Right atrium auricular region (tissue), 2 donors: ENCODE data around the gene NECTIN4. TPM values are rescaled to one million over a fixed set of nuclear protein-coding genes. Genes with fewer than 3 reads are reported as not detected.

Experiments used
- DNase-seq: peaks from one replicate; pipeline ENCODE4 v3.0.0-alpha.2; 2019; ENCODE audit warnings: low spot score
- H3K27ac ChIP-seq, 2 donors: fragments of 200-600 bp; sonication (generic); 1 replicate in 1 of 2; 2 replicates in 1 of 2; pipeline ENCODE4 v1.5.1; 2016 to 2019
- H3K27me3 ChIP-seq, 2 donors: fragments of 200-600 bp; sonication (generic); one replicate each; pipeline versions ENCODE4 v1.5.1 to v1.6.0; 2017 to 2019
- H3K36me3 ChIP-seq: fragments of 200-600 bp; sonication (generic); one replicate; pipeline ENCODE4 v1.5.1; 2016
- H3K4me1 ChIP-seq, 2 donors: fragments of 200-600 bp; sonication (generic); one replicate each; pipeline versions ENCODE4 v1.5.1 to v1.6.0; 2017 to 2019
- H3K4me3 ChIP-seq, 2 donors: fragments of 200-600 bp; sonication (generic); 1 replicate in 1 of 2; 2 replicates in 1 of 2; pipeline ENCODE4 v1.5.1; 2017 to 2019; ENCODE audit warnings: mild to moderate bottlenecking in 1 of 2, moderate library complexity in 1 of 2
- H3K9me3 ChIP-seq, 2 donors: fragments of 200-600 bp; sonication (generic); one replicate each; pipeline ENCODE4 v1.5.1; 2019
- total RNA-seq, 2 donors: library from RNA; depleted of rRNA; stranded (reverse); fragments of >200 nt; gene quantifications; one replicate each; pipeline ENCODE4 v1.1.0, GENCODE V29; 2016
- TF ChIP-seq, protein P1 (sequence below), 2 donors: fragments of 200-600 bp; sonication (generic); IDR thresholded peaks; one replicate each; pipeline ENCODE4 v1.5.1; 2019; ENCODE audit warnings: antibody characterized with exemption in 2 of 2

Gene NECTIN4
- under 1 TPM in 1 of 2 donors, not detected in 1; 0.75 TPM for total RNA-seq

DNA sequence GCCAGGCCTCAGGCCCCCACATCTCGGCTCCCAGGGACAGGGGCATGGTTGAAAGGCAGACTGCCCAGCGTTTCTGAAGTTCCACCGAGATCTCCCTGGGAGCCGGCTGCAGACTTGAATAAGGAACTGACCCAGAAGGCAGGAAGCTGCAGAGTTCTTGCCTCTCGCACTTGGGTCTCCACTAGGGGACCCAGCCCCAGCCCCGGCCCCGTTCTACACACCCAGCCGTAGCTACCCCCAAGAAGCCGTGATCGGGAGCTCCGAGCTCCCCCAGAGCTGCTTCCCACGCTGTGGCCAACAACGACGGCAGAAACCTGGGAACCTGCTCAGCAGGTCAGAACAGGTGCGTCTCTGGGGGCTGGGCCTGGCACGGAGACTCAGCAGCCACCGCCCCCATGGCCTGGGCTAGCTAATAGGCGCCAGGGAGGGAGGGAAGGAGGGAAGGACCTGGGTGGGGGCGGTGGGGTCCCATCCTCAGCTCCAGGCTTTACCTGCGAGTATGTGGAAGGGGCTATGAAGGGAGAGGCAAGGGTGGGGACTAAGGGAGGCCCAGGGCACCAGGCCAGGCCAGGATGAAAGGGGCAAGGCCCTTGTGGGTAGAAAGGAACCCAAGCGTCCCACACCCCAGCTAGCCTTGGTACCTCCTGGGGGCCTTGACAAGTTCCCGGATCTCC lies at the start of gene NECTIN4:
Gene NECTIN4, minus strand, starts transcription at position 308 of the 674 bp plus-strand sequence. Its CDS starts 262 bp downstream, at position 46.
- TF ChIP-seq, protein P1, sequence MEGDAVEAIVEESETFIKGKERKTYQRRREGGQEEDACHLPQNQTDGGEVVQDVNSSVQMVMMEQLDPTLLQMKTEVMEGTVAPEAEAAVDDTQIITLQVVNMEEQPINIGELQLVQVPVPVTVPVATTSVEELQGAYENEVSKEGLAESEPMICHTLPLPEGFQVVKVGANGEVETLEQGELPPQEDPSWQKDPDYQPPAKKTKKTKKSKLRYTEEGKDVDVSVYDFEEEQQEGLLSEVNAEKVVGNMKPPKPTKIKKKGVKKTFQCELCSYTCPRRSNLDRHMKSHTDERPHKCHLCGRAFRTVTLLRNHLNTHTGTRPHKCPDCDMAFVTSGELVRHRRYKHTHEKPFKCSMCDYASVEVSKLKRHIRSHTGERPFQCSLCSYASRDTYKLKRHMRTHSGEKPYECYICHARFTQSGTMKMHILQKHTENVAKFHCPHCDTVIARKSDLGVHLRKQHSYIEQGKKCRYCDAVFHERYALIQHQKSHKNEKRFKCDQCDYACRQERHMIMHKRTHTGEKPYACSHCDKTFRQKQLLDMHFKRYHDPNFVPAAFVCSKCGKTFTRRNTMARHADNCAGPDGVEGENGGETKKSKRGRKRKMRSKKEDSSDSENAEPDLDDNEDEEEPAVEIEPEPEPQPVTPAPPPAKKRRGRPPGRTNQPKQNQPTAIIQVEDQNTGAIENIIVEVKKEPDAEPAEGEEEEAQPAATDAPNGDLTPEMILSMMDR (IDR thresholded peaks at IDR 0.05), result no peak
- no peak within 1 kb of the TSS for H3K27ac ChIP-seq

DNA sequence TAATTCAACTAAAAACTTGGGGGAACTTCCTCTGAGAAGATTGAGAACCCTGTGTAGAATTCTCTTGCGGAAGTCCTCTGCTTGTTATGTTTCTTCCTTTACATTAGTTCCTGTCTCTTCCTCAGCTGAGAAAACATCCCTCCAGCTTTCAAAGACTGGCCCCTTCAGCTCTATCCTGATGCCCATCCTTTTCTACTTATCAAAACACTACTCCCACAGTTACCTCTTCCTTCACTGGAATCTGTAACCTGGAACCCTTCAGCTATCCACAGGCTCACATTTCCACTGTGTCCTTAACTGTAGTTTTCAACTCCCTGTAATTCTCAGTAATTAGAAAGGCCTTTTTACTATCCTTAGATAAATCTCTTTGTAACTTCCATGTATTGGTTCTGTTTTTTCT lies 49.1 kb upstream of the NECTIN4 start:
- TF ChIP-seq, protein P1 (IDR thresholded peaks at IDR 0.05), result no peak
- Histone ChIP-seq H3K4me1 (peaks cover 0 to 12% of the 10 kb centered on the region in 2 donors), H3K4me3 (no peak overlapping the region), H3K27ac (peak overlapping the region in 1 of 2 donors; percentile 11), H3K36me3 (no peaks in the 10 kb centered on the region), H3K27me3 (no peaks in the 10 kb centered on the region), H3K9me3 (no peaks in the 10 kb centered on the region)
- no peak for DNase-seq

More for the DNA sequence above, at the start of gene NECTIN4:
- no peak within 1 kb of the TSS for H3K4me3 ChIP-seq
- no peak for DNase-seq
- H3K27me3 ChIP-seq, result no peaks in the 10 kb centered on the region
- H3K4me1 ChIP-seq, result no peaks in the 10 kb centered on the region
- no peaks in the 10 kb centered on the region for H3K9me3 ChIP-seq
- no peaks in the 10 kb centered on the region for H3K36me3 ChIP-seq

DNA sequence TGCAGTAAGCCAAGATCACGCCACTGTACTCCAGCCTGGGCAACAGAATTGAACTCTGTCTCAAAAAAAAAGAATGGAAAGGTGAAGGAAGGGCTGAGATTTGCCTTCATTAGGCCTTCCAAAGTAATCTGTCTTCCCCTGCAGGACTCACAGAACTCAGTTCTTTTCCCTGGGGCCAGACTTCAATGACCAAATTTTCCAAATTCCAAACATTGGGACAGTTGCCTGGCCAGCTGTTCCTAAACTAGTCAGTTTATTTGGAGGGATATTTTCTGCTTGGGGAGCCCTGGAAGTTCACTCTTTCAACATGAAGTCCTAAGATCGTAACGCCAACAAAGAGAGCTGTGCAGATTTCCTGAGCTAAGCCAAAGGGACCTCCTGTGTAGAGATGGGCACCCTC lies 48.5 kb upstream of the NECTIN4 start:
- H3K36me3 ChIP-seq, result no peaks in the 10 kb centered on the region
- no peak for DNase-seq
- H3K4me1 ChIP-seq, result peaks cover 0 to 14% of the 10 kb centered on the region in 2 donors
- no peak overlapping the region for H3K4me3 ChIP-seq
- TF ChIP-seq, protein P1 (IDR thresholded peaks at IDR 0.05), result no peak
- no peaks in the 10 kb centered on the region for H3K27me3 ChIP-seq
- H3K27ac ChIP-seq, result no peak overlapping the region
- no peaks in the 10 kb centered on the region for H3K9me3 ChIP-seq

DNA sequence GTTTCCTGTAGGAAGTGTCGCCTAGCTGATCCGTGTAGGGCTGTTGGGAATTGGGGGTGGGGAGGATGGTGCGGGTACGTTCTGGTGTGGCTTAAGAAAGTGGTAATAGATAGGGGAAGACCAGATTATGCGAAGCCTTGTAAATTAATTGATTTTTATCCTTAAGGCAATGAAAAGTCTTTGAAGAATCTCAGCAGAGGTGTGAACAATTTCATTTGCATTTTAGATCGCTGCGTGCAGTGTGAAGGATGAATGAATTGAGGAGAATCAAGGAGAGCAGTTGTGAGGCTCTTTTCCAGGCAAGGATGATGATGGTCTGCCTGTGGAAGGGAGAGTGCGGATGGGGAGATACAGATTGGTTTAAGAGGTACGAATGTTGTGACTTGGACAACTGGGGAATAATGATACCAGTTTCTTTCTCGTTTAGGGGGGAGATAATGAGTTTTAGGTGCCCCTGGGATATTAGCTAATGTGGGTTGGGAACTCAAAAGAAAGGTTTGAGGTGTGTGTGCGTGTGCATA lies 43.9 kb upstream of the NECTIN4 start:
- peak overlapping the region; percentile 93 to 95 for H3K27ac ChIP-seq
- H3K4me1 ChIP-seq, result peaks cover 0 to 32% of the 10 kb centered on the region in 2 donors
- peaks cover 10% of the 10 kb centered on the region for H3K36me3 ChIP-seq
- DNase-seq, result no peak
- no peaks in the 10 kb centered on the region for H3K27me3 ChIP-seq
- TF ChIP-seq, protein P1 (IDR thresholded peaks at IDR 0.05), result no peak
- peak overlapping the region; percentile 81 to 83 for H3K4me3 ChIP-seq
- H3K9me3 ChIP-seq, result no peaks in the 10 kb centered on the region

DNA sequence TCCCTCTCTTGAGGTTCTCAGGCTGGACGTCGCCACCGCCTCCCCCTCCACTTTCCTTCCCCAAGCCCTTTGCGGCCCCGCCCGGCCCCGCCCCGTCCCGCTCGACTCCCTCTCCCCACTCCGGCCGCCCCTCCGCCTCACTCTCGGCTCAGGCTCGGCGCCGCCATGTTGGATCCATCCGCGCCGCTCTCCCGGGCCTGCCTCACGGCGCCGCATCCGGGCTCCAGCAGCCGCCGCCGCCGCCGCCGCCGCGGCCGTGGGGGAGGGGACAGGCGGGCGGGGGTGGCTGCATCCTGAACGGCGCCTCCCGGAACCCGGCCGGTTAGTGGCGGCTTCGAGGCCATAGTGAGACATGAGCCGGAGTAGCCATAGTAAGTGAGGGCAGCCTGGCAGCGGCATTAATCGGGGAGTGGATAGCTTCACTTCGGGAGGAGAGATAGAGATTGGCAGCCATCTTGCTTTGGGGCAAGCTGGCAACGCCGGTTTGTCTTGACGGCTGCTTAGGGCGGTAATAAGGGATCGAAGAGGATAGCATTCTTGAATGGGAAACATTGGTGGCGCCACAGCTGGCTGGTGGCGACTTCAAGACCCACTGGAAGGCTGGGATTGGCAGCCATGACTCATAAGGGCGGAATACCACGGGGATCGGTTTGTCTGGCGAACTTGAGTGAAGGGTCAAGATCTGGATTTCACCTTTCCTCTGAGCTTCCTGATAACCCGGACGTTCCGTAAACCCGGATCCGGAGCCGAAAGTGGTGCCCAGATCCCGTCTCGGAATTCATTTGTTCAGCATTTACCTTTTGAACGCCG lies 43.3 kb upstream of the NECTIN4 start, which contains the start of gene DEDD:
Gene DEDD, minus strand, starts transcription at position 258 of the 810 bp plus-strand sequence. CDS start 8,205 bp downstream, outside the sequence.
- Histone ChIP-seq H3K36me3 (peaks cover 15% of the 10 kb centered on the region), H3K9me3 (no peaks in the 10 kb centered on the region), H3K27me3 (no peaks in the 10 kb centered on the region), H3K4me1 (peaks cover 0 to 37% of the 10 kb centered on the region in 2 donors), H3K27ac (peak within 1 kb of the TSS; percentile 93 to 95), H3K4me3 (peak within 1 kb of the TSS; percentile 81 to 83)
- DNase-seq, result peak; percentile 95
- TF ChIP-seq, protein P1 (IDR thresholded peaks at IDR 0.05), result no peak
